SIG-M5 treated with dmso at 0.1 percent for 504 hours (cell line): Measurements from ENCODE around the gene SGPL1.
"Not testable (repeated sequence)": the region's sequence is repeated elsewhere in the genome, so short reads cannot be mapped to it uniquely, and the experiment has no call there.

Experiments used
- DNase-seq: peaks from one replicate; lab custom pipeline; 2025; ENCODE audit not compliant: unreplicated experiment; lab: John Stamatoyannopoulos, UW

The SGPL1 gene

GRCh38 chr10:70917226-70917625 lies 101.5 kb downstream of the SGPL1 start:
- DNase-seq, result no peak

GRCh38 chr10:70917635-70918034 lies 101.9 kb downstream of the SGPL1 start:
- no peak for DNase-seq

- DNase-seq, result no peak
Measured at GRCh38 chr10:70918851-70919530, 103.2 kb downstream of the SGPL1 start.

- not testable (repeated sequence) for DNase-seq
Measured at GRCh38 chr10:70919906-70920305, 104.2 kb downstream of the SGPL1 start.

GRCh38 chr10:70920519-70920918 lies 104.8 kb downstream of the SGPL1 start:
- DNase-seq, result no peak

- DNase-seq, result no peak
Measured at GRCh38 chr10:70921285-70921684, 105.5 kb downstream of the SGPL1 start.

GRCh38 chr10:70923696-70924095 lies 107.9 kb downstream of the SGPL1 start:
- no peak for DNase-seq

GRCh38 chr10:70925377-70926225 lies 109.9 kb downstream of the SGPL1 start:
- peak; percentile 9 for DNase-seq

GRCh38 chr10:70926226-70927000 lies 110.7 kb downstream of the SGPL1 start:
- DNase-seq, result no peak

GRCh38 chr10:70927189-70927943 lies 111.6 kb downstream of the SGPL1 start:
- DNase-seq, result no peak

GRCh38 chr10:70928140-70928539 lies 112.4 kb downstream of the SGPL1 start:
- no peak for DNase-seq

- no peak for DNase-seq
Measured at GRCh38 chr10:70930263-70931000, 114.7 kb downstream of the SGPL1 start.
